IMR-90 (cell line): Measurements from ENCODE around the gene SLBP. TPM values are rescaled to one million over a fixed set of nuclear protein-coding genes. Genes with fewer than 3 reads are reported as not detected.
A peak's percentile ranks its signal among the peaks of the same experiment; 100 is the strongest.

Source experiments
- ATAC-seq: fragments of 200-7000 bp; cut with Tn5 transposase; 2 replicates; pipeline ENCODE4 v1.9.1; 2020; ENCODE audit warnings: low read depth, mild to moderate bottlenecking, moderate library complexity
- BruUV-seq: library from RNA; stranded (reverse); fragments of 400-500 nt; replicated peaks from 2 replicates; lab custom pipeline; 2021; lab: Mats Ljungman, UMichigan
- CTCF ChIA-PET: fragments of 300-600 bp; formaldehyde crosslinking; extraction: SDS; loops from one replicate; lab custom pipeline; 2021; ENCODE audit warnings: antibody characterized with exemption; lab: Yijun Ruan, JAX
- POLR2A ChIA-PET: fragments of 300-600 bp; sonication (Branson Sonifier 250); formaldehyde crosslinking; loops from one replicate; lab custom pipeline; 2022; ENCODE audit warnings: antibody characterized with exemption; ENCODE audit not compliant: unreplicated experiment; lab: Charles Lee
- DNase-seq: peaks from one replicate; pipeline ENCODE4 v3.0.0; 2013
- H2AFZ ChIP-seq: replicated peaks from 2 replicates; pipeline ENCODE3; 2013; ENCODE audit warnings: low read length, mild to moderate bottlenecking; ENCODE audit not compliant: poor library complexity
- H2AK5ac ChIP-seq: 2 replicates; pipeline ENCODE4 v1.6.1; 2013; ENCODE audit warnings: low read depth, low read length, inconsistent platforms
- H2AK9ac ChIP-seq: replicated peaks from 2 replicates; pipeline ENCODE3; 2013; ENCODE audit warnings: mild to moderate bottlenecking, low read depth, low read length, moderate library complexity; ENCODE audit not compliant: poor library complexity
- H2BK120ac ChIP-seq: 2 replicates; pipeline ENCODE4 v1.6.1; 2013; ENCODE audit warnings: low read depth, low read length, inconsistent platforms
- H2BK15ac ChIP-seq: 3 replicates; pipeline ENCODE4 v1.6.1; 2013; ENCODE audit warnings: low read depth, low read length, inconsistent platforms
- H2BK20ac ChIP-seq: 2 replicates; pipeline ENCODE4 v1.6.1; 2013; ENCODE audit warnings: low read depth, mild to moderate bottlenecking, inconsistent platforms, low read length, moderate library complexity
- H2BK5ac ChIP-seq: 2 replicates; pipeline ENCODE4 v1.6.1; 2013; ENCODE audit warnings: mild to moderate bottlenecking, low read depth, low read length, inconsistent platforms; ENCODE audit not compliant: poor library complexity, severe bottlenecking
- H3K14ac ChIP-seq: replicated peaks from 2 replicates; pipeline ENCODE4 v1.6.1; 2013; ENCODE audit warnings: low read depth, low read length, inconsistent platforms
- H3K18ac ChIP-seq: 2 replicates; pipeline ENCODE4 v1.6.1; 2013; ENCODE audit warnings: low read depth, low read length, control low read depth
- H3K23ac ChIP-seq: 2 replicates; pipeline ENCODE4 v1.6.1; 2013; ENCODE audit warnings: low read depth, low read length, inconsistent platforms
- H3K27ac ChIP-seq: 2 replicates; pipeline ENCODE4 v1.5.1; 2013; ENCODE audit warnings: mild to moderate bottlenecking, control low read depth, low read length; ENCODE audit not compliant: insufficient read depth
- H3K27me3 ChIP-seq: 2 replicates; pipeline ENCODE4 v1.6.1; 2013; ENCODE audit warnings: low read length; ENCODE audit not compliant: control insufficient read depth, insufficient read depth
- H3K36me3 ChIP-seq: 2 replicates; pipeline ENCODE4 v1.6.1; 2013; ENCODE audit warnings: low read length, mixed read lengths; ENCODE audit not compliant: control insufficient read depth, insufficient read depth
- H3K4ac ChIP-seq: 2 replicates; pipeline ENCODE4 v1.6.1; 2013; ENCODE audit warnings: low read depth, low read length, inconsistent platforms
- H3K4me1 ChIP-seq: 2 replicates; pipeline ENCODE4 v1.6.1; 2013; ENCODE audit warnings: low read length, mixed read lengths; ENCODE audit not compliant: control insufficient read depth, insufficient read depth
- H3K4me2 ChIP-seq: 2 replicates; pipeline ENCODE4 v1.6.1; 2013; ENCODE audit warnings: low read depth, mild to moderate bottlenecking, control low read depth, low read length, moderate library complexity
- H3K4me3 ChIP-seq: 2 replicates; pipeline ENCODE4 v1.5.1; 2013; ENCODE audit warnings: low read depth, mild to moderate bottlenecking, control low read depth, low read length, moderate library complexity; ENCODE audit not compliant: insufficient read depth
- H3K56ac ChIP-seq: 2 replicates; pipeline ENCODE4 v1.6.1; 2013; ENCODE audit warnings: low read length, inconsistent platforms; ENCODE audit not compliant: insufficient read depth; ENCODE audit errors: extremely low read depth
- H3K79me1 ChIP-seq, 2 experiments: 2 replicates each; pipeline ENCODE4 v1.6.1; 2013; ENCODE audit warnings: low read length in 2 of 2, inconsistent platforms in 1 of 2, low read depth in 1 of 2
- H3K9ac ChIP-seq: 2 replicates; pipeline ENCODE4 v1.6.1; 2013; ENCODE audit warnings: low read depth, low read length, control low read depth
- H3K9me1 ChIP-seq: 2 replicates; pipeline ENCODE4 v1.6.1; 2013; ENCODE audit warnings: low read length, inconsistent platforms; ENCODE audit not compliant: insufficient read depth
- H3K9me3 ChIP-seq: 2 replicates; pipeline ENCODE4 v1.6.1; 2013; ENCODE audit warnings: low read length; ENCODE audit not compliant: control insufficient read depth, insufficient read depth
- H4K20me1 ChIP-seq: 2 replicates; pipeline ENCODE4 v1.6.1; 2013; ENCODE audit warnings: low read length, inconsistent platforms; ENCODE audit not compliant: insufficient read depth
- H4K5ac ChIP-seq: 2 replicates; pipeline ENCODE4 v1.6.1; 2013; ENCODE audit warnings: mild to moderate bottlenecking, low read depth, low read length, control low read depth
- H4K8ac ChIP-seq, 2 experiments: 2 replicates each; pipeline ENCODE4 v1.6.1; 2013; ENCODE audit warnings: low read depth in 2 of 2, low read length in 2 of 2, control low read depth in 1 of 2, inconsistent platforms in 1 of 2
- H4K91ac ChIP-seq: 2 replicates; pipeline ENCODE4 v1.6.1; 2013; ENCODE audit warnings: low read depth, low read length, inconsistent platforms; ENCODE audit not compliant: insufficient read depth
- BHLHE40 ChIP-seq: fragments of 150-350 bp; IDR thresholded peaks from 2 replicates; pipeline ENCODE4 v1.6.1; 2016; ENCODE audit warnings: mild to moderate bottlenecking, low read depth, low read length
- CHD1 ChIP-seq: IDR thresholded peaks from 2 replicates; pipeline ENCODE4 v1.6.1; 2012; ENCODE audit warnings: low read depth, low read length, improper control_type of control experiment
- FOS ChIP-seq: fragments of 150-350 bp; IDR thresholded peaks from 2 replicates; pipeline ENCODE4 v1.6.1; 2016; ENCODE audit warnings: low read depth, low read length
- MXI1 ChIP-seq: IDR thresholded peaks from 2 replicates; pipeline ENCODE4 v1.6.1; 2012; ENCODE audit warnings: low read depth, mild to moderate bottlenecking, low read length, moderate library complexity, borderline replicate concordance
- POLR2A ChIP-seq: IDR thresholded peaks from 2 replicates; pipeline ENCODE4 v1.6.1; 2012; ENCODE audit warnings: mild to moderate bottlenecking, low read depth, low read length
- RAD21 ChIP-seq: IDR thresholded peaks from 2 replicates; pipeline ENCODE4 v1.6.1; 2012; ENCODE audit warnings: low read length, improper control_type of control experiment
- RFX5 ChIP-seq: IDR thresholded peaks from 2 replicates; pipeline ENCODE4 v1.8.0; 2012; ENCODE audit warnings: low read depth, mild to moderate bottlenecking, low read length, moderate library complexity
- SMC3 ChIP-seq: fragments of 150-350 bp; IDR thresholded peaks from 2 replicates; pipeline ENCODE4 v1.6.1; 2016; ENCODE audit warnings: low read depth, mild to moderate bottlenecking, antibody characterized with exemption, low read length, moderate library complexity
- WGBS, 2 experiments: methylation state at CpG; one replicate each; pipeline versions ENCODE4 v1.1.5 to v1.1.7; 2013; ENCODE audit warnings: missing lambda C conversion rate in 2 of 2; ENCODE audit not compliant: insufficient read length in 1 of 2; ENCODE audit errors: extremely low coverage in 2 of 2; 5-methylcytosine and 5-hydroxymethylcytosine counted together
- dilution Hi-C: fragments of 300-500 bp; cut with HindIII; formaldehyde crosslinking; loops from one replicate; pipeline ENCODE4 v1.14.3; 2018; ENCODE audit warnings: low sequenced_read_pairs; ENCODE audit not compliant: unreplicated experiment
- in situ Hi-C: fragments of 300-500 bp; cut with MboI; formaldehyde crosslinking; loops from 3 replicates; pipeline ENCODE4 v1.14.3; 2019; ENCODE audit warnings: low sequenced_read_pairs, inconsistent platforms, mixed read lengths
- intact Hi-C: fragments of 100-400 bp; cut with micrococcal nuclease; formaldehyde crosslinking; loops from 2 replicates; pipeline ENCODE4 v1.10.0; 2022
- polyA plus RNA-seq, 3 experiments: library from polyadenylated mRNA; depleted of rRNA; stranded (reverse); fragments of >200 nt; gene quantifications; 2 replicates each; pipeline ENCODE4 v1.2.3, GENCODE V29; 2012; ENCODE audit warnings: low replicate concordance in 1 of 3
- total RNA-seq: library from RNA; depleted of rRNA; stranded (reverse); fragments of >200 nt; gene quantifications from 2 replicates; pipeline ENCODE4 v1.2.3, GENCODE V29; 2012
- TF ChIP-seq, protein P1 (sequence below): fragments of 150-350 bp; IDR thresholded peaks from 2 replicates; pipeline ENCODE4 v1.6.1; 2017; ENCODE audit warnings: mild to moderate bottlenecking, antibody characterized with exemption, low read length, low read depth
- TF ChIP-seq, protein P2 (sequence below): conservative IDR thresholded peaks from 2 replicates; pipeline ENCODE4 v1.5.1; 2012; ENCODE audit warnings: mild to moderate bottlenecking, low read depth, low read length, improper control_type of control experiment

The SLBP gene
- total and polyA plus RNA-seq, 2 of the 4 experiments (the other 2 are of a cell fraction), result 64.9 to 66.1 TPM

DNA sequence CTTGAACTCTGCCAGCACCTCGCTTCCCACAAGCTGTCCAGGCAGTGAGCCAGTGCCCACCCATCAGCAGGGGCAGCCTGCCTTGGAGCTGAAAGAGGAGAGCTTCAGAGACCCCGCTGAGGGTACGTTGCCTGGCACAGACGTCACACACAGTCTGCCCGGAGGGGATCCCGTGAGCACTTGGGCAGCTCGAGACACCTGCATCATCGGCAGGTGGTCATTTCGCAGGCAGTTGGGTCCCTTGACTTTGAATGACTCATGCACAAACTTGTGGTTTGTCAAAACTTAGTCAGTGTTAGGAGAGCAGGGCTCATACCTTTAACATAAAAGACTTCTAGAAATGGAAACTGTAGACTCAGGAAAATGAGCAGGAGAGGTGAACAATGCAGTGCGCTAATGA is 19.1 kb upstream of the SLBP start:
- no peak overlapping the region for H2AK9ac ChIP-seq
- H3K79me1 ChIP-seq, result peaks cover 53 to 84% of the 10 kb centered on the region in 2 experiments
- no peak for TF ChIP-seq FOS
- TF ChIP-seq, protein P1, sequence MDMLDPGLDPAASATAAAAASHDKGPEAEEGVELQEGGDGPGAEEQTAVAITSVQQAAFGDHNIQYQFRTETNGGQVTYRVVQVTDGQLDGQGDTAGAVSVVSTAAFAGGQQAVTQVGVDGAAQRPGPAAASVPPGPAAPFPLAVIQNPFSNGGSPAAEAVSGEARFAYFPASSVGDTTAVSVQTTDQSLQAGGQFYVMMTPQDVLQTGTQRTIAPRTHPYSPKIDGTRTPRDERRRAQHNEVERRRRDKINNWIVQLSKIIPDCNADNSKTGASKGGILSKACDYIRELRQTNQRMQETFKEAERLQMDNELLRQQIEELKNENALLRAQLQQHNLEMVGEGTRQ, result no peak
- TF ChIP-seq SMC3, result no peak
- TF ChIP-seq CHD1, result no peak
- TF ChIP-seq, protein P2, sequence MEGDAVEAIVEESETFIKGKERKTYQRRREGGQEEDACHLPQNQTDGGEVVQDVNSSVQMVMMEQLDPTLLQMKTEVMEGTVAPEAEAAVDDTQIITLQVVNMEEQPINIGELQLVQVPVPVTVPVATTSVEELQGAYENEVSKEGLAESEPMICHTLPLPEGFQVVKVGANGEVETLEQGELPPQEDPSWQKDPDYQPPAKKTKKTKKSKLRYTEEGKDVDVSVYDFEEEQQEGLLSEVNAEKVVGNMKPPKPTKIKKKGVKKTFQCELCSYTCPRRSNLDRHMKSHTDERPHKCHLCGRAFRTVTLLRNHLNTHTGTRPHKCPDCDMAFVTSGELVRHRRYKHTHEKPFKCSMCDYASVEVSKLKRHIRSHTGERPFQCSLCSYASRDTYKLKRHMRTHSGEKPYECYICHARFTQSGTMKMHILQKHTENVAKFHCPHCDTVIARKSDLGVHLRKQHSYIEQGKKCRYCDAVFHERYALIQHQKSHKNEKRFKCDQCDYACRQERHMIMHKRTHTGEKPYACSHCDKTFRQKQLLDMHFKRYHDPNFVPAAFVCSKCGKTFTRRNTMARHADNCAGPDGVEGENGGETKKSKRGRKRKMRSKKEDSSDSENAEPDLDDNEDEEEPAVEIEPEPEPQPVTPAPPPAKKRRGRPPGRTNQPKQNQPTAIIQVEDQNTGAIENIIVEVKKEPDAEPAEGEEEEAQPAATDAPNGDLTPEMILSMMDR, result no peak
- no peak for TF ChIP-seq BHLHE40
- no peak for TF ChIP-seq RFX5
- no peak for TF ChIP-seq RAD21
- TF ChIP-seq MXI1, result no peak
- no peak for TF ChIP-seq POLR2A
- H3K27ac ChIP-seq, result no peak overlapping the region
- H4K91ac ChIP-seq, result no peak overlapping the region
- ATAC-seq, result no peak
- H3K23ac ChIP-seq, result no peak overlapping the region
- H3K27me3 ChIP-seq, result no peaks in the 10 kb centered on the region
- intact Hi-C loops, result no loop called here
- peaks cover 9% of the 10 kb centered on the region for H3K9me1 ChIP-seq
- dilution Hi-C loops, result no loop called here
- H2AK5ac ChIP-seq, result no peak overlapping the region
- H3K4me1 ChIP-seq, result peaks cover 9% of the 10 kb centered on the region
- no TSS peak for BruUV-seq
- ChIA-PET POLR2A (no interaction called here), CTCF (interaction anchor here (1.0 kb wide), 1 partner anchor 38 kb away, joined by 3 read pairs; no protein-coding TSS in a partner anchor)
- no peak overlapping the region for H3K4me2 ChIP-seq
- H4K8ac ChIP-seq, result no peak overlapping the region
- no peak overlapping the region for H3K18ac ChIP-seq
- 95% methylated on average over 6 of the region's 10 CpGs; no CpG with 5 or more reads in 1 of the 2 experiments for WGBS, 2 experiments
- no peak overlapping the region for H2BK15ac ChIP-seq
- H4K5ac ChIP-seq, result no peak overlapping the region
- in situ Hi-C loops, result no loop called here
- no peak overlapping the region for H2BK5ac ChIP-seq
- H3K36me3 ChIP-seq, result peaks cover 33% of the 10 kb centered on the region
- no peak overlapping the region for H2BK20ac ChIP-seq
- H2BK120ac ChIP-seq, result no peak overlapping the region
- no peak overlapping the region for H3K56ac ChIP-seq
- H4K20me1 ChIP-seq, result peaks cover 28% of the 10 kb centered on the region
- no peak overlapping the region for H3K14ac ChIP-seq
- H3K9ac ChIP-seq, result no peak overlapping the region
- H3K4me3 ChIP-seq, result no peak overlapping the region
- no peak overlapping the region for H3K4ac ChIP-seq
- peak; percentile 53 for DNase-seq
- H2AFZ ChIP-seq, result peak overlapping the region; percentile 32
- no peaks in the 10 kb centered on the region for H3K9me3 ChIP-seq
